BLaER1 treated with 17β-estradiol and CSF1 and Interleukin-3, amounts not matched to agents 10 nM and 100 nM (cell line): ENCODE measurements around the gene MOGAT2.

Source experiments
- H3K27ac ChIP-seq, 11 experiments: shearing (Covaris generic); formaldehyde crosslinking; 2 replicates each; pipeline ENCODE4 v1.8.1; 2022
- H3K27me3 ChIP-seq, 11 experiments: shearing (Covaris generic); formaldehyde crosslinking; 2 replicates each; pipeline ENCODE4 v1.8.1; 2022
- H3K36me3 ChIP-seq, 11 experiments: shearing (Covaris generic); formaldehyde crosslinking; 2 replicates each; pipeline ENCODE4 v1.8.1; 2022
- H3K4me1 ChIP-seq, 10 experiments: shearing (Covaris generic); formaldehyde crosslinking; 2 replicates each; pipeline ENCODE4 v1.8.1; 2022
- H3K4me2 ChIP-seq, 11 experiments: shearing (Covaris generic); formaldehyde crosslinking; 2 replicates each; pipeline ENCODE4 v1.8.1; 2022
- H3K4me3 ChIP-seq, 10 experiments: shearing (Covaris generic); formaldehyde crosslinking; 2 replicates each; pipeline ENCODE4 v1.8.1; 2022
- H3K9ac ChIP-seq, 11 experiments: shearing (Covaris generic); formaldehyde crosslinking; 2 replicates each; pipeline ENCODE4 v1.8.1; 2022
- H3K9me3 ChIP-seq, 11 experiments: shearing (Covaris generic); formaldehyde crosslinking; replicated peaks in 1 of 11; 2 replicates each; pipeline ENCODE4 v1.8.1; 2022
- H4K20me1 ChIP-seq, 11 experiments: shearing (Covaris generic); formaldehyde crosslinking; 2 replicates each; pipeline ENCODE4 v1.8.1; 2022
- Cebpa-rat ChIP-seq, 11 experiments: shearing (Covaris generic); IDR thresholded peaks; 2 replicates each; pipeline ENCODE4 v1.8.1; 2022

Gene MOGAT2

GRCh38 chr11:75780888-75781287 lies 63.2 kb downstream of the MOGAT2 start:
- no peaks in the 10 kb centered on the region for H3K27me3 ChIP-seq
- H3K9ac ChIP-seq = no peak overlapping the region
- H3K4me3 ChIP-seq = no peak overlapping the region
- H3K27ac ChIP-seq = no peak overlapping the region
- no peak overlapping the region for H3K4me2 ChIP-seq
- H3K9me3 ChIP-seq = no peaks in the 10 kb centered on the region
- no peaks in the 10 kb centered on the region for H3K36me3 ChIP-seq
- H4K20me1 ChIP-seq = no peaks in the 10 kb centered on the region
- peaks cover 8 to 37% (median 19%) of the 10 kb centered on the region in 10 experiments for H3K4me1 ChIP-seq
- no peak for TF ChIP-seq Cebpa-rat (IDR thresholded peaks at IDR 0.05)

- Histone ChIP-seq H3K27ac (no peak overlapping the region), H3K4me3 (no peak overlapping the region), H3K4me2 (no peak overlapping the region), H3K9ac (no peak overlapping the region), H3K9me3 (no peaks in the 10 kb centered on the region), H3K4me1 (peaks cover 8 to 36% (median 19%) of the 10 kb centered on the region in 10 experiments), H3K27me3 (no peaks in the 10 kb centered on the region), H3K36me3 (no peaks in the 10 kb centered on the region), H4K20me1 (no peaks in the 10 kb centered on the region)
- TF ChIP-seq Cebpa-rat (IDR thresholded peaks at IDR 0.05) = no peak
Observed at GRCh38 chr11:75781296-75781695, 63.7 kb downstream of the MOGAT2 start.

DNA sequence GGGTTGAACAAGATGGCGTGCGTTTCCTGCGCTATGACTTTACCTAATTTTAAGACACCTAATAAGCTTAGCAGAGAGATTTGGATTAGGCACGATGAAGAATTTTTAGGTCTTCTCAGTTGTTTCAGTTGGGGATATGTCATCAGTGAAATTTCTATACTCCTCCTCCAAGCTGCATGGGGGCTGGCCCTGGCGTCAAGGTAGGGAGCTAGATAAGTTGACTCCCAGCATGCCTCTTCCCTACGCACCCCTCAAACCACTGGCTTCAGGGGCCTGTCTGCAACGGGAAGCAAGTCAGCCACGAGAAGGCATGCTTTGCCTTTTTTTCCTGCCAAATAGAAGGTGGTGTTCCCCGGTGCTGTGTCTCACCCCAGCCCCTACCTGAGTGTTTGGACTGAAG lies 64.2 kb downstream of the MOGAT2 start:
- Histone ChIP-seq H3K27ac (no peak overlapping the region), H3K4me3 (no peak overlapping the region), H3K36me3 (no peaks in the 10 kb centered on the region), H3K27me3 (no peaks in the 10 kb centered on the region), H3K4me2 (no peak overlapping the region), H4K20me1 (no peaks in the 10 kb centered on the region), H3K9me3 (no peaks in the 10 kb centered on the region), H3K9ac (no peak overlapping the region), H3K4me1 (peaks cover 8 to 31% (median 19%) of the 10 kb centered on the region in 10 experiments)
- TF ChIP-seq Cebpa-rat (IDR thresholded peaks at IDR 0.05) = no peak
